HG02610 (cell line): ENCODE results near the gene NAV2.
A peak's percentile ranks its signal among the peaks of the same experiment; 100 is the strongest.
"Not testable (repeated sequence)": the region's sequence is repeated elsewhere in the genome, so short reads cannot be mapped to it uniquely, and the experiment has no call there.

ENCODE experiments used
- ATAC-seq: cut with Tn5 transposase; IDR thresholded peaks from one replicate; pipeline ENCODE4 v1.9.1; 2021; ENCODE audit warnings: mild to moderate bottlenecking, moderate library complexity; ENCODE audit not compliant: unreplicated experiment

NAV2 gene

GRCh38 chr11:20127671-20128527 is 415.3 kb downstream of the NAV2 start:
- peak; percentile 59 for ATAC-seq

GRCh38 chr11:20128528-20128825 is 415.8 kb downstream of the NAV2 start:
- not testable (repeated sequence) for ATAC-seq

- no peak for ATAC-seq
Measured at GRCh38 chr11:20129665-20130064, 417.0 kb downstream of the NAV2 start.

- no peak for ATAC-seq
Measured at GRCh38 chr11:20131788-20132666, 419.4 kb downstream of the NAV2 start.

- ATAC-seq = no peak
Measured at GRCh38 chr11:20132667-20133039, 420.0 kb downstream of the NAV2 start.

GRCh38 chr11:20134991-20135736 is 422.5 kb downstream of the NAV2 start:
- no peak for ATAC-seq

GRCh38 chr11:20137637-20138036 is 425.0 kb downstream of the NAV2 start:
- no peak for ATAC-seq

GRCh38 chr11:20138707-20139106 is 426.1 kb downstream of the NAV2 start:
- ATAC-seq = no peak

- no peak for ATAC-seq
Measured at GRCh38 chr11:20154381-20154780, 441.7 kb downstream of the NAV2 start.

- ATAC-seq = no peak
Measured at GRCh38 chr11:20155683-20156279, 443.1 kb downstream of the NAV2 start.

- ATAC-seq = no peak
Measured at GRCh38 chr11:20156280-20156875, 443.7 kb downstream of the NAV2 start.

- no peak for ATAC-seq
Measured at GRCh38 chr11:20156876-20157613, 444.4 kb downstream of the NAV2 start.

GRCh38 chr11:20157728-20158127 is 445.1 kb downstream of the NAV2 start:
- ATAC-seq = no peak

- ATAC-seq = no peak
Measured at GRCh38 chr11:20158597-20159257, 446.1 kb downstream of the NAV2 start.

GRCh38 chr11:20159466-20160381 is 447.1 kb downstream of the NAV2 start:
- no peak for ATAC-seq

GRCh38 chr11:20160425-20161229 is 448.0 kb downstream of the NAV2 start, which contains the start of gene DBX1:
DBX1 (minus strand) TSS chr11:20160475; CDS start chr11:20160324, 151 bp downstream.
- no peak for ATAC-seq

GRCh38 chr11:20161230-20161918 is 448.7 kb downstream of the NAV2 start:
- no peak for ATAC-seq
